ENCODE measurements around the gene SLC25A22. TPM values are rescaled to one million over a fixed set of nuclear protein-coding genes. Genes with fewer than 3 reads are reported as not detected.

SLC25A22 gene
- polyA plus RNA-seq, 1 of the 3 experiments (the other 2 are of a cell fraction): 50.9 TPM

Small RNA genes lying within 50 kb of the gene (small RNA-seq; reads per million reads assigned to genes)
- 0 reads per million in 7 experiments for gene SNORA52

Other genes starting within 250 kb of the SLC25A22 start
- 2.4 and 2.6 TPM in 2 replicates for gene LMNTD2, start 237.5 kb downstream of the SLC25A22 start, polyA plus RNA-seq (2012; rRNA removed)
- gene RASSF7, start 237.3 kb downstream of the SLC25A22 start, polyA plus RNA-seq (2012; rRNA removed): 19.8 and 24.0 TPM in 2 replicates
- gene PHRF1, start 221.8 kb downstream of the SLC25A22 start, polyA plus RNA-seq (2012; rRNA removed): 18.8 and 22.7 TPM in 2 replicates
- 5.9 and 6.3 TPM in 2 replicates for gene IRF7, start 182.3 kb downstream of the SLC25A22 start, polyA plus RNA-seq (2012; rRNA removed)
- not detected in 2 replicates for gene CDHR5, start 173.3 kb downstream of the SLC25A22 start, polyA plus RNA-seq (2012; rRNA removed)
- not detected in 2 replicates for gene SCT, start 171.1 kb downstream of the SLC25A22 start, polyA plus RNA-seq (2012; rRNA removed)
- gene DRD4, start 161.0 kb downstream of the SLC25A22 start, polyA plus RNA-seq (2012; rRNA removed): not detected in 2 replicates
- gene DEAF1, start 103.1 kb downstream of the SLC25A22 start, polyA plus RNA-seq (2012; rRNA removed): 36.0 and 40.6 TPM in 2 replicates
- gene TMEM80, start 102.5 kb downstream of the SLC25A22 start, polyA plus RNA-seq (2012; rRNA removed): 40.4 and 51.0 TPM in 2 replicates
- 0.67 and 0.74 TPM in 2 replicates for gene EPS8L2, start 92.0 kb downstream of the SLC25A22 start, polyA plus RNA-seq (2012; rRNA removed)
- 78.4 and 103 TPM in 2 replicates for gene TALDO1, start 50.8 kb downstream of the SLC25A22 start, polyA plus RNA-seq (2012; rRNA removed)
- gene GATD1, start 20.8 kb downstream of the SLC25A22 start, polyA plus RNA-seq (2012; rRNA removed): 72.9 and 86.2 TPM in 2 replicates
- gene CEND1, start 8.2 kb downstream of the SLC25A22 start, polyA plus RNA-seq (2012; rRNA removed): 2.9 and 3.6 TPM in 2 replicates
- 25.5 and 27.4 TPM in 2 replicates for gene PIDD1, start 7.0 kb upstream of the SLC25A22 start, polyA plus RNA-seq (2012; rRNA removed)
- 390 and 799 TPM in 2 replicates for gene RPLP2, start 11.7 kb upstream of the SLC25A22 start, polyA plus RNA-seq (2012; rRNA removed)
- gene PNPLA2, start 20.6 kb upstream of the SLC25A22 start, polyA plus RNA-seq (2012; rRNA removed): 47.7 and 60.3 TPM in 2 replicates
- gene CRACR2B, start 29.6 kb upstream of the SLC25A22 start, polyA plus RNA-seq (2012; rRNA removed): 0.94 and 1.1 TPM in 2 replicates
- 922 and 1,149 TPM in 2 replicates for gene CD151, start 34.7 kb upstream of the SLC25A22 start, polyA plus RNA-seq (2012; rRNA removed)
- 287 and 540 TPM in 2 replicates for gene POLR2L, start 44.2 kb upstream of the SLC25A22 start, polyA plus RNA-seq (2012; rRNA removed)
- 201 and 226 TPM in 2 replicates for gene TSPAN4, start 44.6 kb upstream of the SLC25A22 start, polyA plus RNA-seq (2012; rRNA removed)
- 194 and 231 TPM in 2 replicates for gene CHID1, start 112.5 kb upstream of the SLC25A22 start, polyA plus RNA-seq (2012; rRNA removed)
- 36.3 and 42.7 TPM in 2 replicates for gene AP2A2, start 127.6 kb upstream of the SLC25A22 start, polyA plus RNA-seq (2012; rRNA removed)
- not detected in 2 replicates for gene MUC6, start 238.4 kb upstream of the SLC25A22 start, polyA plus RNA-seq (2012; rRNA removed)